HEK293 (cell line): Measurements from ENCODE around the gene PIP5KL1.
A peak's percentile ranks its signal among the peaks of the same experiment; 100 is the strongest.

ENCODE experiments used
- GLIS1 ChIP-seq: fragments of 450-650 bp; formaldehyde crosslinking; IDR thresholded peaks from 2 replicates; pipeline ENCODE4 v1.5.1; 2016; ENCODE audit warnings: missing biosample characterization, missing genetic modification characterization
- HOXA7 ChIP-seq: sonication (generic); formaldehyde crosslinking; IDR thresholded peaks from 2 replicates; pipeline ENCODE4 v1.8.1; 2022; ENCODE audit warnings: missing genetic modification reagents, borderline replicate concordance
- MYNN ChIP-seq: fragments of 450-650 bp; formaldehyde crosslinking; IDR thresholded peaks from 2 replicates; pipeline ENCODE4 v1.5.1; 2016; ENCODE audit warnings: missing biosample characterization, missing genetic modification characterization, borderline replicate concordance
- SP3 ChIP-seq: fragments of 450-650 bp; formaldehyde crosslinking; IDR thresholded peaks from 2 replicates; pipeline ENCODE4 v1.5.1; 2016; ENCODE audit warnings: missing biosample characterization, missing genetic modification characterization
- TRIM28 ChIP-seq: IDR thresholded peaks from 2 replicates; pipeline ENCODE4 v1.6.1; 2011; ENCODE audit warnings: low read length, control low read depth, borderline replicate concordance
- ZBTB44 ChIP-seq: fragments of 450-650 bp; IDR thresholded peaks from 2 replicates; pipeline ENCODE4 v1.5.1; 2018; ENCODE audit warnings: missing biosample characterization, mild to moderate bottlenecking, missing genetic modification characterization
- ZNF138 ChIP-seq: fragments of 450-650 bp; formaldehyde crosslinking; IDR thresholded peaks from 2 replicates; pipeline ENCODE4 v1.5.1; 2016; ENCODE audit warnings: missing biosample characterization, missing genetic modification characterization, borderline replicate concordance
- ZNF148 ChIP-seq: fragments of 450-650 bp; formaldehyde crosslinking; IDR thresholded peaks from 2 replicates; pipeline ENCODE4 v1.5.0; 2017; ENCODE audit warnings: missing biosample characterization, missing genetic modification characterization, borderline replicate concordance
- ZNF169 ChIP-seq: fragments of 450-650 bp; formaldehyde crosslinking; IDR thresholded peaks from 2 replicates; pipeline ENCODE4 v1.5.1; 2016; ENCODE audit warnings: missing biosample characterization, missing genetic modification characterization
- ZNF175 ChIP-seq: fragments of 450-650 bp; formaldehyde crosslinking; IDR thresholded peaks from 2 replicates; pipeline ENCODE4 v1.5.1; 2016; ENCODE audit warnings: missing biosample characterization, missing genetic modification characterization
- ZNF221 ChIP-seq: fragments of 450-650 bp; formaldehyde crosslinking; IDR thresholded peaks from 2 replicates; pipeline ENCODE4 v1.5.1; 2017; ENCODE audit warnings: missing biosample characterization, missing genetic modification characterization, borderline replicate concordance
- ZNF280C ChIP-seq: fragments of 450-650 bp; formaldehyde crosslinking; IDR thresholded peaks from 2 replicates; pipeline ENCODE4 v1.5.1; 2016; ENCODE audit warnings: missing biosample characterization, missing genetic modification characterization
- ZNF335 ChIP-seq: fragments of 450-650 bp; formaldehyde crosslinking; conservative IDR thresholded peaks from 2 replicates; pipeline ENCODE4 v1.5.1; 2016; ENCODE audit warnings: missing biosample characterization, missing genetic modification characterization
- ZNF341 ChIP-seq: fragments of 450-650 bp; formaldehyde crosslinking; IDR thresholded peaks from 2 replicates; pipeline ENCODE4; 2016; ENCODE audit warnings: low read depth, missing biosample characterization, missing genetic modification characterization
- ZNF354C ChIP-seq: fragments of 450-650 bp; formaldehyde crosslinking; IDR thresholded peaks from 2 replicates; pipeline ENCODE4 v1.5.1; 2016; ENCODE audit warnings: missing biosample characterization, missing genetic modification characterization, low read depth, borderline replicate concordance
- ZNF391 ChIP-seq: fragments of 450-650 bp; formaldehyde crosslinking; IDR thresholded peaks from 2 replicates; pipeline ENCODE4 v1.5.1; 2016; ENCODE audit warnings: low read depth, missing biosample characterization, missing genetic modification characterization, borderline replicate concordance
- ZNF394 ChIP-seq: fragments of 450-650 bp; formaldehyde crosslinking; IDR thresholded peaks from 2 replicates; pipeline ENCODE4 v1.5.1; 2016; ENCODE audit warnings: missing biosample characterization, missing genetic modification characterization, mild to moderate bottlenecking, moderate library complexity, borderline replicate concordance
- ZNF398 ChIP-seq: fragments of 450-650 bp; formaldehyde crosslinking; IDR thresholded peaks from 2 replicates; pipeline ENCODE4 v1.5.1; 2017; ENCODE audit warnings: missing biosample characterization, missing genetic modification characterization
- ZNF514 ChIP-seq: fragments of 450-650 bp; formaldehyde crosslinking; IDR thresholded peaks from 2 replicates; pipeline ENCODE4 v1.5.1; 2016; ENCODE audit warnings: missing biosample characterization, missing genetic modification characterization
- ZNF544 ChIP-seq: fragments of 450-650 bp; formaldehyde crosslinking; IDR thresholded peaks from 2 replicates; pipeline ENCODE4 v1.5.0; 2017; ENCODE audit warnings: missing biosample characterization, missing genetic modification characterization
- ZNF610 ChIP-seq: fragments of 450-650 bp; formaldehyde crosslinking; IDR thresholded peaks from 2 replicates; pipeline ENCODE4 v1.5.1; 2016; ENCODE audit warnings: missing biosample characterization, missing genetic modification characterization, borderline replicate concordance
- ZNF623 ChIP-seq: fragments of 450-650 bp; formaldehyde crosslinking; IDR thresholded peaks from 2 replicates; pipeline ENCODE4 v1.5.1; 2016; ENCODE audit warnings: missing biosample characterization, missing genetic modification characterization
- ZNF624 ChIP-seq: fragments of 450-650 bp; formaldehyde crosslinking; IDR thresholded peaks from 2 replicates; pipeline ENCODE4 v1.5.1; 2017; ENCODE audit warnings: missing biosample characterization, missing genetic modification characterization
- ZNF658 ChIP-seq: fragments of 450-650 bp; formaldehyde crosslinking; IDR thresholded peaks from 2 replicates; pipeline ENCODE4; 2016; ENCODE audit warnings: missing biosample characterization, missing genetic modification characterization
- ZNF707 ChIP-seq: fragments of 450-650 bp; formaldehyde crosslinking; IDR thresholded peaks from 2 replicates; pipeline ENCODE4 v1.5.1; 2016; ENCODE audit warnings: missing biosample characterization, missing genetic modification characterization
- ZNF768 ChIP-seq: fragments of 450-650 bp; formaldehyde crosslinking; IDR thresholded peaks from 2 replicates; pipeline ENCODE4 v1.5.1; 2018; ENCODE audit warnings: missing biosample characterization, mild to moderate bottlenecking, missing genetic modification characterization
- ZNF830 ChIP-seq: fragments of 450-650 bp; IDR thresholded peaks from 2 replicates; pipeline ENCODE4 v1.5.0; 2018; ENCODE audit warnings: missing biosample characterization, missing genetic modification characterization, low read depth, mild to moderate bottlenecking, moderate library complexity
- ZNF843 ChIP-seq: fragments of 450-650 bp; formaldehyde crosslinking; IDR thresholded peaks from 2 replicates; pipeline ENCODE4 v1.5.1; 2016; ENCODE audit warnings: missing biosample characterization, missing genetic modification characterization
- ZSCAN18 ChIP-seq: fragments of 450-650 bp; formaldehyde crosslinking; IDR thresholded peaks from 2 replicates; pipeline ENCODE4 v1.5.1; 2016; ENCODE audit warnings: missing biosample characterization, missing genetic modification characterization
- ZXDB ChIP-seq: fragments of 450-650 bp; formaldehyde crosslinking; IDR thresholded peaks from 2 replicates; pipeline ENCODE4 v1.5.1; 2016; ENCODE audit warnings: missing biosample characterization, missing genetic modification characterization

Gene PIP5KL1

GRCh38 chr9:127979333-127980059 is 48.9 kb upstream of the PIP5KL1 start (continued):
- no peak for TF ChIP-seq ZNF280C (tag by site-specific recombination)
- no peak for TF ChIP-seq ZNF391 (tag by site-specific recombination)
- TF ChIP-seq ZNF175, result no peak
- peak; percentile 35; the same call in 1 of the 2 replicates for TF ChIP-seq GLIS1 (tag by site-specific recombination)
- TF ChIP-seq ZNF335 (tag by site-specific recombination), result peak; percentile 94
- no peak for TF ChIP-seq MYNN (tag by site-specific recombination)
- TF ChIP-seq ZNF707 (tag by site-specific recombination), result no peak
- TF ChIP-seq ZNF623 (tag by site-specific recombination), result no peak
- no peak for TF ChIP-seq HOXA7 (CRISPR knock-in tag)
- no peak for TF ChIP-seq SP3 (tag by site-specific recombination)
- peak; percentile 33; the same call in 1 of the 2 replicates for TF ChIP-seq ZNF398
- TF ChIP-seq ZNF354C (tag by site-specific recombination), result no peak
- peak; percentile 46; the same call in 1 of the 2 replicates for TF ChIP-seq ZBTB44 (tag by site-specific recombination)
- peak; percentile 89 for TF ChIP-seq ZNF544
- no peak for TF ChIP-seq ZNF768 (tag by site-specific recombination)
- no peak for TF ChIP-seq ZNF514
- TF ChIP-seq ZNF169 (tag by site-specific recombination), result no peak
- TF ChIP-seq ZXDB (tag by site-specific recombination), result peak; percentile 27; the same call in 1 of the 2 replicates
- no peak for TF ChIP-seq ZNF658 (tag by site-specific recombination)
- no peak for TF ChIP-seq ZNF221 (tag by site-specific recombination)
- TF ChIP-seq ZNF624, result no peak
- no peak for TF ChIP-seq ZNF138 (tag by site-specific recombination)
- TF ChIP-seq ZNF610 (tag by site-specific recombination), result no peak
- TF ChIP-seq ZSCAN18, result no peak
- TF ChIP-seq ZNF148 (tag by site-specific recombination), result no peak
- TF ChIP-seq ZNF394 (tag by site-specific recombination), result no peak
- TF ChIP-seq TRIM28, result no peak
- no peak for TF ChIP-seq ZNF843 (tag by site-specific recombination)
- no peak for TF ChIP-seq ZNF341 (tag by site-specific recombination)
- TF ChIP-seq ZNF830 (tag by site-specific recombination), result no peak
